ENCODE results near the gene CAPN5.

Gene CAPN5

GRCh38 chr11:77121876-77122575 is 55.3 kb downstream of the CAPN5 start:
- DNase-seq: no peak

- no peak for DNase-seq
Observed at GRCh38 chr11:77122576-77123212, 55.9 kb downstream of the CAPN5 start.

DNA sequence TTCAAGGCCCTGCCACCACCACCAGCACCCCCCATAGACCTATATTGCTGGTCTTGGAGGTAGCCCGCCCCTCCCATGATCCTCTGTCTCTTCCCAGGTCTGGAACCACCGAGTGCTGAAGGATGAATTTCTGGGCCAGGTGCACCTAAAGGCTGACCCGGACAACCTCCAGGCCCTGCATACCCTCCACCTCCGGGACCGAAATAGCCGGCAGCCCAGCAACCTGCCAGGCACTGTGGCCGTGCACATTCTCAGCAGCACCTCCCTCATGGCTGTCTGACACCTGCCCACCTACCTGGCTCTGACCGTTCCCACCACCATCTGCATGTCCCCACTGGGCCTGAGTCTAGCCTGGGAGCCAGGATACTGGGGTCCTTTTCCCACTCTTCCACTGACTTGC is 56.8 kb downstream of the CAPN5 start:
- DNase-seq: no peak

DNA sequence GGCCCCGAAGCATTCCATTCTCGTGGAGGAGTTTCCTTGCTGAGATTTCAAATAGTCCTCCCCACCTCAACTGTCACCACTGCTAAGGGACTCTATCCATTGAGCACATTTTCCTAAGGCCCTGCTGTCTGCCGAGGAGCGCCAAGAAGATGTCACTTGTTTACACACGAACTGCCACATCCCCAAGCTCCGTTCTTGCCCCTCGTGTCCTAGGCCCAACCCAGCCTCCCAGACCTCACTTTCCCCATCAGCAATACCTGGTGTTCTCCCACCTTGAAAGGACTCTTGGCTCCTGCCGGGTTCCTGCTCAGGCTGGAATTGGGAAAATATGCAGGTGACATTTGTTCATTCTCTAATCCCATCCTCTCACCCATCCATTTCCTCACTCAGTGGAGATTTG is 57.3 kb downstream of the CAPN5 start:
- no peak for DNase-seq

GRCh38 chr11:77124488-77124887 is 57.7 kb downstream of the CAPN5 start:
- no peak for DNase-seq

DNA sequence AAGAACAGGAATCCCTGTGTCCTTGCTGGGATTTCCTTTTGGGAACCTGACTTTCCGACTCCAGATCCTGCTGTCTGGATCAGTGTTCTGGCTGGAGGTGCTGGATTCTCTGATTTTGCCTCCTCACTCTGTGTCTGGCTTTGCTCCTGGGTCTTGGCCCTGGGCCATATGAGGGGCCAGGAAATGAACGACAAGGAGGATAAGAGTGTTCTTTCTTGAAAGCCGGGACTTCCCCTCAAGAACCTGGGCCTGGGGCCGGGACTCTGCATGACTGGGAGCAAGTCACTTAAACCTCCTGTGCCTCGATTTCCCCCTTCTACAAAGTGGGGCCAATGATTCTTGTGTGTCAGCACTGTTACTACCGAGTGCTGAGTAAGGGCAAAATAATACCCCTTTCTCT is 58.4 kb downstream of the CAPN5 start:
- no peak for DNase-seq

GRCh38 chr11:77125695-77126094 is 58.9 kb downstream of the CAPN5 start:
- DNase-seq: no peak

GRCh38 chr11:77126156-77126775 is 59.5 kb downstream of the CAPN5 start:
- no peak for DNase-seq

GRCh38 chr11:77126861-77127234 is 60.1 kb downstream of the CAPN5 start:
- DNase-seq: no peak

- no peak for DNase-seq
Observed at GRCh38 chr11:77127235-77127911, 60.6 kb downstream of the CAPN5 start.

DNA sequence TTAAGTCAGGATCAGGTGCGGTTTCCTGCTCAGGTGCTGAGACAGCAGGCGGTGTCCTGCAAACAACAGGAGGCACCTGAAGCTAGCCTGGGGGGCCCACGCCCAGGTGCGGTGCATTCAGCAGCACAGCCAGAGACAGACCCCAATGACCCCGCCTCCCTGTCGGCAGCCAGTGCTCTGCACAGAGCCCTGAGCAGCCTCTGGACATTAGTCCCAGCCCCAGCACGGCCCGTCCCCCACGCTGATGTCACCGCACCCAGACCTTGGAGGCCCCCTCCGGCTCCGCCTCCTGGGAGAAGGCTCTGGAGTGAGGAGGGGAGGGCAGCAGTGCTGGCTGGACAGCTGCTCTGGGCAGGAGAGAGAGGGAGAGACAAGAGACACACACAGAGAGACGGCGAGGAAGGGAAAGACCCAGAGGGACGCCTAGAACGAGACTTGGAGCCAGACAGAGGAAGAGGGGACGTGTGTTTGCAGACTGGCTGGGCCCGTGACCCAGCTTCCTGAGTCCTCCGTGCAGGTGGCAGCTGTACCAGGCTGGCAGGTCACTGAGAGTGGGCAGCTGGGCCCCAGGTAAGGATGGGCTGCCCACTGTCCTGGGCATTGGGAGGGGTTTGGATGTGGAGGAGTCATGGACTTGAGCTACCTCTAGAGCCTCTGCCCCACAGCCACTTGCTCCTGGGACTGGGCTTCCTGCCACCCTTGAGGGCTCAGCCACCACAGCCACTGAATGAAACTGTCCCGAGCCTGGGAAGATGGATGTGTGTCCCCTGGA is 61.3 kb downstream of the CAPN5 start, which contains the start of gene MYO7A:
TSS of gene MYO7A (plus strand) at position 327 of the 772 bp plus-strand sequence. CDS start 2,389 bp downstream, outside the sequence.
- DNase-seq: no peak

- no peak for DNase-seq
Observed at GRCh38 chr11:77129069-77129841, 62.5 kb downstream of the CAPN5 start.

GRCh38 chr11:77129842-77130756 is 63.3 kb downstream of the CAPN5 start:
- DNase-seq: no peak

GRCh38 chr11:77130763-77131513 is 64.2 kb downstream of the CAPN5 start:
- no peak for DNase-seq

GRCh38 chr11:77131560-77131959 is 64.8 kb downstream of the CAPN5 start:
- no peak for DNase-seq

- DNase-seq: no peak
Observed at GRCh38 chr11:77135069-77135468, 68.3 kb downstream of the CAPN5 start.

- no peak for DNase-seq
Observed at GRCh38 chr11:77136074-77136473, 69.3 kb downstream of the CAPN5 start.

GRCh38 chr11:77136784-77137420 is 70.1 kb downstream of the CAPN5 start:
- no peak for DNase-seq

DNA sequence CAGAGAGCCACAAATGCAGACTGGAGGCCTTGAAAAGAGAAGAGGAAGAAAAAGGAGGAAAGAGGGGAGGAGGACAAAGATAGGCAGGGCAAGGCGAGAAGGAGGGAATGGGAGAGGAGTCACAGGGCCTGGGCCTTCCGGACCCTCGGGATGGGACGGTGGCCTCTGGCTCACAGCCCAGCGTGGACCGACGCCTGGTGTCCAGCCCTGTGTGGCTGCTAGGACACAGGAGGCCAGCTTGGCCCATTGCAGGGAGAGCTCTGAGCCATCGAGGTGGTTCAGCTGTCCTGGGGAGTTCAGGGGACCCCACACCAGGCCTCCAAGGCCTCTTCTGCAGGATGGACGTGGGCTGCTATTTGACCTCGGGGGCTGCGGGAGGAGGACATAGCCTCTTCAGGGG is 70.7 kb downstream of the CAPN5 start:
- no peak for DNase-seq
